Natural killer cell treated with Interleukin-12 subunit alpha and Interleukin-12 subunit beta and Interleukin-15 and Interleukin-18, amount 100 ng/mL, for 72 hours (primary cell): ENCODE measurements around the gene PTPRN2. TPM values are rescaled to one million over a fixed set of nuclear protein-coding genes. Genes with fewer than 3 reads are reported as not detected.
A peak's percentile ranks its signal among the peaks of the same experiment; 100 is the strongest.
"Not testable (repeated sequence)": the region's sequence is repeated elsewhere in the genome, so short reads cannot be mapped to it uniquely, and the experiment has no call there.

ENCODE experiments used
- ATAC-seq, 2 donors: fragments of 150-1000 bp; cut with Tn5 transposase in 1 of 2; sonication (Bioruptor Pico), chemical (Tn5 transposase) in 1 of 2; 2 replicates each; pipeline ENCODE4 v1.10.0; 2021
- DNase-seq: peaks from one replicate; pipeline ENCODE4 v3.0.0; 2022; ENCODE audit warnings: low spot score
- H3K27ac Mint-ChIP-seq, 2 donors: 1 replicate in 1 of 2; 2 replicates in 1 of 2; pipeline ENCODE4 v1.8.0; 2022; ENCODE audit warnings: mixed read lengths in 2 of 2, mild to moderate bottlenecking in 1 of 2, moderate library complexity in 1 of 2
- H3K27me3 Mint-ChIP-seq, 2 donors: 1 replicate in 1 of 2; 2 replicates in 1 of 2; pipeline ENCODE4 v1.8.0; 2022; ENCODE audit warnings: mixed read lengths in 2 of 2
- H3K36me3 Mint-ChIP-seq: one replicate; pipeline ENCODE4 v1.8.0; 2022; ENCODE audit warnings: mixed read lengths
- H3K4me1 Mint-ChIP-seq, 2 donors: 1 replicate in 1 of 2; 2 replicates in 1 of 2; pipeline ENCODE4 v1.8.0; 2022; ENCODE audit warnings: low read depth in 2 of 2, mixed read lengths in 2 of 2, mild to moderate bottlenecking in 1 of 2
- H3K4me3 Mint-ChIP-seq: one replicate; pipeline ENCODE4 v1.8.0; 2022; ENCODE audit warnings: mixed read lengths
- H3K9me3 Mint-ChIP-seq: 2 replicates; pipeline ENCODE4 v1.8.0; 2022; ENCODE audit warnings: mixed read lengths
- total RNA-seq, 2 donors: library from RNA; stranded (reverse); gene quantifications; one replicate each; pipeline ENCODE4 v1.2.3, GENCODE V29; 2022

PTPRN2 gene
- total RNA-seq, 2 donors from 2014 or later = 0.17 to 0.74 TPM

- ATAC-seq (no peak), DNase-seq (no peak)
- H3K36me3 Mint-ChIP-seq = no peaks in the 10 kb centered on the region
- no peak overlapping the region for H3K27ac Mint-ChIP-seq
- no peak overlapping the region for H3K4me3 Mint-ChIP-seq
- H3K27me3 Mint-ChIP-seq = peaks cover 12 to 22% of the 10 kb centered on the region in 2 donors
- no peaks in the 10 kb centered on the region for H3K9me3 Mint-ChIP-seq
- H3K4me1 Mint-ChIP-seq = no peaks in the 10 kb centered on the region
These were observed 887.2 kb downstream of the PTPRN2 start for GRCh38 chr7:157700231-157701005.

- ATAC-seq = no peak
- Mint-ChIP-seq H3K27ac (no peak overlapping the region), H3K4me3 (no peak overlapping the region), H3K9me3 (no peaks in the 10 kb centered on the region), H3K36me3 (no peaks in the 10 kb centered on the region), H3K4me1 (no peaks in the 10 kb centered on the region), H3K27me3 (peaks cover 12 to 22% of the 10 kb centered on the region in 2 donors)
- no peak for DNase-seq
These were observed 888.1 kb downstream of the PTPRN2 start for GRCh38 chr7:157699357-157700013.

- H3K4me1 Mint-ChIP-seq, H3K36me3 Mint-ChIP-seq, H3K9me3 Mint-ChIP-seq, ATAC-seq, H3K27ac Mint-ChIP-seq, DNase-seq, H3K4me3 Mint-ChIP-seq: not testable (repeated sequence)
- peaks cover 17 to 21% of the 10 kb centered on the region in 2 donors for H3K27me3 Mint-ChIP-seq
These were observed 890.3 kb downstream of the PTPRN2 start for GRCh38 chr7:157697287-157697686.

GRCh38 chr7:157695609-157696008 lies 892.0 kb downstream of the PTPRN2 start:
- not testable (repeated sequence) for H3K4me3 Mint-ChIP-seq, H3K4me1 Mint-ChIP-seq, DNase-seq, H3K9me3 Mint-ChIP-seq, ATAC-seq, H3K27ac Mint-ChIP-seq, H3K36me3 Mint-ChIP-seq
- peaks cover 16 to 17% of the 10 kb centered on the region in 2 donors for H3K27me3 Mint-ChIP-seq

GRCh38 chr7:157694376-157694665 lies 893.3 kb downstream of the PTPRN2 start:
- Mint-ChIP-seq H3K27ac (no peak overlapping the region), H3K27me3 (peaks cover 7 to 10% of the 10 kb centered on the region in 2 donors), H3K4me1 (no peaks in the 10 kb centered on the region), H3K9me3 (no peaks in the 10 kb centered on the region), H3K36me3 (no peaks in the 10 kb centered on the region), H3K4me3 (no peak overlapping the region)
- no peak for DNase-seq
- ATAC-seq = no peak

- H3K27ac Mint-ChIP-seq = no peak overlapping the region
- ATAC-seq (peak; percentile 28 to 31), DNase-seq (peak; percentile 54)
- no peaks in the 10 kb centered on the region for H3K9me3 Mint-ChIP-seq
- no peak overlapping the region for H3K4me3 Mint-ChIP-seq
- H3K36me3 Mint-ChIP-seq = no peaks in the 10 kb centered on the region
- H3K4me1 Mint-ChIP-seq = no peaks in the 10 kb centered on the region
- H3K27me3 Mint-ChIP-seq = peaks cover 7 to 10% of the 10 kb centered on the region in 2 donors
These were observed 893.9 kb downstream of the PTPRN2 start for GRCh38 chr7:157693521-157694375.

GRCh38 chr7:157693071-157693520 lies 894.5 kb downstream of the PTPRN2 start:
- ATAC-seq = peak in 1 of 2 donors; percentile 15
- no peak overlapping the region for H3K27ac Mint-ChIP-seq
- peak; percentile 55 for DNase-seq
- no peak overlapping the region for H3K4me3 Mint-ChIP-seq
- H3K36me3 Mint-ChIP-seq = no peaks in the 10 kb centered on the region
- no peaks in the 10 kb centered on the region for H3K9me3 Mint-ChIP-seq
- peaks cover 8 to 10% of the 10 kb centered on the region in 2 donors for H3K27me3 Mint-ChIP-seq
- no peaks in the 10 kb centered on the region for H3K4me1 Mint-ChIP-seq

- Mint-ChIP-seq H3K9me3 (no peaks in the 10 kb centered on the region), H3K27ac (no peak overlapping the region), H3K4me1 (no peaks in the 10 kb centered on the region), H3K4me3 (no peak overlapping the region), H3K27me3 (peaks cover 10 to 14% of the 10 kb centered on the region in 2 donors), H3K36me3 (no peaks in the 10 kb centered on the region)
- ATAC-seq = no peak
- DNase-seq = peak; percentile 45
These were observed 895.1 kb downstream of the PTPRN2 start for GRCh38 chr7:157692460-157693011.

- DNase-seq (peak; percentile 6), ATAC-seq (no peak)
- Mint-ChIP-seq H3K4me1 (no peaks in the 10 kb centered on the region), H3K36me3 (no peaks in the 10 kb centered on the region), H3K9me3 (no peaks in the 10 kb centered on the region), H3K4me3 (no peak overlapping the region), H3K27me3 (peaks cover 14 to 21% of the 10 kb centered on the region in 2 donors), H3K27ac (no peak overlapping the region)
These were observed 895.8 kb downstream of the PTPRN2 start for GRCh38 chr7:157691586-157692459.

GRCh38 chr7:157690833-157691585 lies 896.6 kb downstream of the PTPRN2 start:
- Mint-ChIP-seq H3K27me3 (peaks cover 20 to 28% of the 10 kb centered on the region in 2 donors), H3K4me1 (no peaks in the 10 kb centered on the region), H3K36me3 (no peaks in the 10 kb centered on the region), H3K27ac (no peak overlapping the region), H3K4me3 (no peak overlapping the region), H3K9me3 (no peaks in the 10 kb centered on the region)
- DNase-seq (peak; percentile 49), ATAC-seq (peak; percentile 42 to 60)

GRCh38 chr7:157690058-157690832 lies 897.4 kb downstream of the PTPRN2 start:
- H3K9me3 Mint-ChIP-seq = no peaks in the 10 kb centered on the region
- ATAC-seq = peak in 1 of 2 donors; percentile 16
- no peak overlapping the region for H3K4me3 Mint-ChIP-seq
- H3K36me3 Mint-ChIP-seq = no peaks in the 10 kb centered on the region
- no peaks in the 10 kb centered on the region for H3K4me1 Mint-ChIP-seq
- H3K27ac Mint-ChIP-seq = no peak overlapping the region
- H3K27me3 Mint-ChIP-seq = peaks cover 20 to 28% of the 10 kb centered on the region in 2 donors
- peak; percentile 22 for DNase-seq
